Measurements from ENCODE around the gene CD6.

Gene CD6

GRCh38 chr11:60987577-60988277, 16.2 kb downstream of the CD6 start:
- no peak for DNase-seq

GRCh38 chr11:60988658-60989057, 17.2 kb downstream of the CD6 start:
- DNase-seq: no peak

DNA sequence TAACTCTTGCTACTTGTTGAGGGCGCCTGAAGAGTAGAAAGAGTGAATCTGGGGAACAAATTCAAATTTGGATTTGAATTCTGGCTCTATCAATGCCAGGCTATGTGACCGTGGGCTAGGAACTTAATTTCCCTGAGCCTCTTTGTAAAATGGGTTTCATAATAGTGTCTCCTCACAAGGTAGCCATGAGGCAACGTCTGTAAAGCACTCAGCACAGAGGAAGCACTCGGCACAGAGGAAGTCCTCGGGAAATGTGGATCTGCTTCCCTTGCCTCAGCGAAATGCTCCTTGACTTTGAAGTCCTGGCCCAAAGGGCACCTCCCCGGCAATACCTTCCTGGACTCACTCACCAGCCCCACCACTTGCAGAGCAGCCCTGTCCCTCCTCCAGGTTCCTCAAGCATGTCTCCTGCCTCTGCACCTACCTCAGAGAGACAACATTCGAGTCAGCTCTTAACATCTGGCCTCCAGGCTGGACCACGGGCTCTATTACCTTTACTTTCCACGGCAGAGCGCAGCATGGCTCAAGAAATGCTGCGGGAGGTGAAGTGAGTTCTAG, 17.7 kb downstream of the CD6 start:
- no peak for DNase-seq

DNA sequence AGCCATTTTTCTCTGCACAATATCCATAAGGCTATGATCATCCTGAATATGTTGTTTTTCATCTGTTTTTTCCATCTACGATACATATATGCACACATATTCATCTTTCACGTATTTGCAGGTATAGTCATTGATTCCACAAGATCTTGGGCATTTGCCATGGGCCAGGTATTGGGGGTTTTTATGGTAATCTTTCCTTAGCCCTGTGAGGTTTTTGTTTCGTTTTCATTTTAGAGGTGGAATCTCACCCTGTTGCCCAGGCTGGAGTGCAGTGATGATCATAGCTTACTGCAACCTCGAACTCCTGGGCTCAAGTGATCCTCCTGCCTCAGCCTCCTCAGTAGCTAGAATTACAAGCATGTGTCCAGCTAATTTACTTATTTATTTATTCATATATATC, 20.0 kb downstream of the CD6 start:
- DNase-seq: no peak

DNA sequence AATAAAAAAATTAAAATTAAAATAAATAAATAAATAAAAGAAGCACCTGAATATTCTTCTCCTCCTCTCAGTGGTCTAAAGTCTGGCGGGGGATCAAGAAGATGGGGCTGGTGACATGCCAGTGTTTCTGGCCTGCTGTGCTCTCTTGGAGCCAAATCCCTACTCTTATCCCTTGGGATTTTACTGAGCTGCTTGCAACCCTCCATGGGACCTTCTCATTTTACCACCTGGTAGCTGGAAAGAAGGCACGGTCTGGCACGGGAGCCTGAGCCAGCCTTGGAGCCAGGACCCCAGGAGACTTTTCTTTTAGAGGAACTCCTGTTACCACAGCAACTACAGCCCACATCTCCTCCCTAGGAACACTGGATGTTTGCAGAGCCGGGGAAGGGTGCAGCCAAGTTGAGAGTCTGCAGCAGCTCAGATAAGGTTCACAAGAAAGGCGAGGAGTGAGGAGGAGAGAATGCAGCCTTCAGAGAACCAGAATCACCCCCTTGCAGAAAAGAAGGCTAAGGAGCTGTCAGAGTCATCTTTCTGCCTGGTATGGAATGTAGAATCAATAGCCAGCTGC, 21.4 kb downstream of the CD6 start:
- peak; percentile 57 to 88 for DNase-seq

DNA sequence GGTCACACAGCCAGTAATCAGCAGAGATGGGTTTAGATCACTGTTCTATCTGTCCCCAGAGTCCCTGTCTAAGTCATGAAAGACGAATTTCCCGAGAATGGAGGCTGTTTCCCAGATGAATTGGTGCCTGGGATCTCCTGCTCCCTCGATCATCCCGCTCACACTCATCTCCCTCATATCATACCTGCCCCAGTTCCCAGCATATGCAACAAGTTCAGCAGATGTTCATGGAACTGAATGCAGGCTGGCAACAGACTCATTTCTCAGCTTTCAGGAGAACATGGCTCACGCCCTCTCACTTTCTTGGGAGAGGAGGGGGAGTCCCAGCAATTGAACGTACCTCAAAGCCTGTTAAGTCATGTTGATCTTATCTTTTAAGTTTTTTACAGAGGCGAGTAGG, 22.1 kb downstream of the CD6 start:
- peak in 1 of 2 experiments; percentile 18 for DNase-seq

GRCh38 chr11:60994541-60995080, 23.1 kb downstream of the CD6 start:
- no peak for DNase-seq

GRCh38 chr11:60995798-60996197, 24.3 kb downstream of the CD6 start:
- DNase-seq: no peak

- peak in 1 of 2 experiments; percentile 25 for DNase-seq
Measured at GRCh38 chr11:60996381-60997138, 25.1 kb downstream of the CD6 start.

DNA sequence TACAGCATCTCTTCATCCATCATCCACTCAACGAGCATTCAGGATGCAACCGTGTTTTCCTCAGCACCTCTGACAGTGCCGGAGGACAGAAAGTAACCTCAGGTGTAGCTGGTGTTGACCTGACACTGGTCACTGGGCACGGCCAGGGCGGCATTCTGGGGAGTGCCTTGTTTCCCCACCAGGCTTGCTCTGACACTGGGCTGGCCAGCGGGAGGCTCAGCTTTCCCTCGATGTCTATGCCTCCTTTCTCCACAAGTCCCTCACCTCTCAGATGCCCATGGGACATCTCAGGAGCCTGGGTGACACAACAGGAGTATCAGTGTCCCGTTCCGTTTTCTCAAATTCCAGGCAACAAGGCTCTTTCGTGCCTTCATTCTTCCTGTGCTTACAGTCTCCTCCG, 28.9 kb downstream of the CD6 start:
- no peak for DNase-seq

DNA sequence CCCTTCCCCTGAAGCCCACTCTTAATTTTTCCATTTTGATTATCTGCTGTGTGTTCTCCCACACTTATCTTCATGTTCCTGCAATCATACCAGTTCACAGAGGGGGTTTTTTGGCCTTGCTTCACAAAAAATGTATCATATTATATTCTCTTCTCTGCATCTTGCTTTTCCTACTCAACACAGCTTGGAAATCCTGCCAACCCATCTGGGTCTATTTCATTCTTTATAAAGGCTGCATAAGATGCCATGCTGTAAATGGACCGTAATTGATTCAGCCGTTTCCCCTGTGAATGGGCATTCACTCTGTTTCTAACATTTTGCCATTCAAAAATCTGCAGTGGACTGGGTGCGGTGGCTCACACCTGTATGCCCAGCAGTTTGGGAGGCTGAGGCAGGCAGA, 30.5 kb downstream of the CD6 start:
- DNase-seq: no peak

- DNase-seq: no peak
Measured at GRCh38 chr11:61002598-61002997, 31.1 kb downstream of the CD6 start.

DNA sequence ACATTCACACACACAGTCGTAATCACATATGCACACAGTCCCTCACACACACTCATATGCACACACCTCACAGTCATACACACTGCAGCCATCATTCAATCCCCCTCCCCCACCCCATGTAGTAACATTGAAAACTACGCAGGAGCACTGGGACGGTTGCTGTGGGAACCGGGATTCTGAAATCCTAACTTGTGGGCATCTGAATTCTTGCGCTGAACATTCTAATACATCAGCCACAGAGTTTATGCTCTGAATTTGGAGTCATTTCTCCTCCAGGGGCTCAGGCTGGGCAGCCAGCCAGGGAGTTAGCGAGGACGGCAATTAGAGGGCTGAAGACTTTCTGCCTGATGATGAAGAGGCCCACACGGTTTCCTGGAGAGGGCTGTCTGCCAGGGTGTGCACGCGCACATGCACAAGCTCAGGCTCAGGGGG, 32.7 kb downstream of the CD6 start:
- peak in 1 of 2 experiments; percentile 51 for DNase-seq

GRCh38 chr11:61004761-61005181, 33.3 kb downstream of the CD6 start:
- DNase-seq: no peak

DNA sequence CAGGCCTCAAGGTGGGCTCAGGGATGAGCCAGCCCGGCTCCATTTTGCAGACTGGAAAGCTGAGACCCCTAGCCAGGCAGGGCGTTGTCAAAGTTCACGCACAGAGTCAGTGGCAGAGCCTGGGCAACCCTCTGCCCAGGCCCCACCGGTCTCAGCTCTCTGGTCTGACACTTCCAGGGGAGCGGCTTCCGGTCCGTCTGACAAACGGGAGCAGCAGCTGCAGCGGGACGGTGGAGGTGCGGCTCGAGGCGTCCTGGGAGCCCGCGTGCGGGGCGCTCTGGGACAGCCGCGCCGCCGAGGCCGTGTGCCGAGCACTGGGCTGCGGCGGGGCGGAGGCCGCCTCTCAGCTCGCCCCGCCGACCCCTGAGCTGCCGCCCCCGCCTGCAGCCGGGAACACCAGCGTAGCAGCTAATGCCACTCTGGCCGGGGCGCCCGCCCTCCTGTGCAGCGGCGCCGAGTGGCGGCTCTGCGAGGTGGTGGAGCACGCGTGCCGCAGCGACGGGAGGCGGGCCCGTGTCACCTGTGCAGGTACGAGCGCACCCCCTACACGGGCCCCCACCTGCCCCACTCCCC, 36.0 kb downstream of the CD6 start:
- DNase-seq: no peak

GRCh38 chr11:61007956-61008896, 36.7 kb downstream of the CD6 start:
- DNase-seq: no peak

- DNase-seq: no peak
Measured at GRCh38 chr11:61008971-61009370, 37.5 kb downstream of the CD6 start.

DNA sequence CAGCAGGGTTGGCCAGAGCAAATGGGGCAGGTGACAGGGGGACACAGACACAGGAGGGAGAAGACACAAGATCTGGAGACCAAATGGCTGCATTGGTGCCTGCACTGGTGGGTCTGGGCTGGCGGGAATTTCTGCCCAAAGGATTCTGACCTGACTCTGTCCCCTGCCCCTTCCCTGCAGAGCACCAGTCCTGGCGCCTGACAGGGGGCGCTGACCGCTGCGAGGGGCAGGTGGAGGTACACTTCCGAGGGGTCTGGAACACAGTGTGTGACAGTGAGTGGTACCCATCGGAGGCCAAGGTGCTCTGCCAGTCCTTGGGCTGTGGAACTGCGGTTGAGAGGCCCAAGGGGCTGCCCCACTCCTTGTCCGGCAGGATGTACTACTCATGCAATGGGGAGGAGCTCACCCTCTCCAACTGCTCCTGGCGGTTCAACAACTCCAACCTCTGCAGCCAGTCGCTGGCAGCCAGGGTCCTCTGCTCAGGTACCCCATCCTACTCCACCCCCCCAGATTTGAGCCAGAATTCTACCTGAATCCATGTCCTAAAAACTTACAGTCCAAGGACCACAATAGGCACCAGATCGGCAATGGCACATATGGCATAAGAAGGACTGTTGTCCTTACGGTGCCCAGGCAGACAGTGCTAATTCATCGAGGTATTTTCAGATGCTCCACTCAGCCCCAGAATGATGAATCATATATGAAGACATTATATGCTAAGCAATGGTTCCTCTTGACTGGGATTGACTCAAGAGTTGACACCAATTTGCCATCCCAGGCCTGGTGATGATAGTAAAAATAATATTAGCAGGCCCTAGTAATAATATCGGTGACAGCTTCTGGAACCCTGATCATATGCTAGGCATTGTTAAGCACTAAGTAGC, 38.2 kb downstream of the CD6 start:
- no peak for DNase-seq

DNA sequence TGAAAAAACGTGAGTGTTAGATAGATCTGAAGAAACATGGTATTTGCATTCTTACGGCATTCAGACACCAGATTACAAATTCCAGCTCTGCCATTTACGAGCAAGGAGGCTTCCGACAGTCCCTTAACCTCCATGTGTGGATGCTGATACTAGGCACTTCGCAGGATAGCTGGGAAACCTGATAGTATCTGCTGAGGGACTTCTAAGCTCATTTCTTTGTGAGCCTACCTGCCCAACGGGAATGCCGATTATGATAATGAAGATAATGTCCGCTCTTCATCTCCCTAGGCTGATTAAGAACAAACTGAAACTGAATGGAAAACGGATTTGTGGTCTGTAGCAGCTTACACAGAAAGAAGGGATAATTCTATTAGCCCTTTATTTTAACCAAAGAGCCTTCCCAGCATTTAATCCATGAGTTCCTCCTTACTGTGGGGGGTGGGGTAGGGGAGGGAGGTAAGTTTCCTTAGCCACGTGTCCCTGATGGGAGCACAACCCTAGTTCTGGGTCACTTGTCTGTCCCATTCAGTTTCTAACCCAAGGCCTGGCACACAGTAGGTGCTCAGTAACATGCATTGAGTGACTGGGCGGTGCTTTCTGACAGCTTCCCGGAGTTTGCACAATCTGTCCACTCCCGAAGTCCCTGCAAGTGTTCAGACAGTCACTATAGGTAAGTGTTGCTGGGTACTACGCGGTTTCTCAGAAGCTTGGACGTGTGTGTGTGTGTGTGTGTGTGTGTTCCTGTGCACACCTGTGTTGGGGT, 39.2 kb downstream of the CD6 start:
- peak in 1 of 2 experiments; percentile 15 for DNase-seq

Data from NCI-H524 (cell line).